ENCODE measurements around the gene PHACTR3.

The PHACTR3 gene

GRCh38 chr20:59644371-59644939, 40.1 kb downstream of the PHACTR3 start:
- no peak for DNase-seq (ENCODE audit: low read depth)
- TF ChIP-seq CTCF (IDR thresholded peaks at IDR 0.05; ENCODE audit: insufficient read depth, low read depth, low read length, missing control alignments), result no peak
- H3K4me3 ChIP-seq (ENCODE audit: low read depth, low read length), result no peak overlapping the region

DNA sequence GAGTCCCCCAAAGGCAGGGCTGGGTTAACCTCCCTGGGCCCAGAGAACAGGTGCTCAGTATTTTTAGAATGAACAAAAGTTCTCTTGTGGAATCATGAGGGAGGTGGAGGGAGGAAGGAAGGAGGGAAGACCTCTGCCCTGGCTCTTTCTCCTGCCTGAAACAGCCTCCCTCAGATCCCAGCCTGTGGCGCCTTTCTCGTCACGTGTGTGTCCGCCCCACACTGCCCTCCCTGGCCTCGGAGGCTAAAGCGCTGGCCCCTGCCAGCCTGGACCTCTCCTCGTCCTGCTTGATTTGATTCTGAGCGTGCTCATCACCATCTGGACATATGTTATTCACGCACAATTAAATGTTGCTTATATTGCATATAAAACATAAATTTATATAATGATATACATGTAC, 40.9 kb downstream of the PHACTR3 start:
- DNase-seq (ENCODE audit: low read depth), result no peak
- no peak overlapping the region for H3K4me3 ChIP-seq (ENCODE audit: low read depth, low read length)
- no peak for TF ChIP-seq CTCF (IDR thresholded peaks at IDR 0.05; ENCODE audit: insufficient read depth, low read depth, low read length, missing control alignments)

GRCh38 chr20:59645761-59646171, 41.4 kb downstream of the PHACTR3 start:
- TF ChIP-seq CTCF (IDR thresholded peaks at IDR 0.05; ENCODE audit: insufficient read depth, low read depth, low read length, missing control alignments), result no peak
- H3K4me3 ChIP-seq (ENCODE audit: low read depth, low read length), result no peak overlapping the region
- no peak for DNase-seq (ENCODE audit: low read depth)

DNA sequence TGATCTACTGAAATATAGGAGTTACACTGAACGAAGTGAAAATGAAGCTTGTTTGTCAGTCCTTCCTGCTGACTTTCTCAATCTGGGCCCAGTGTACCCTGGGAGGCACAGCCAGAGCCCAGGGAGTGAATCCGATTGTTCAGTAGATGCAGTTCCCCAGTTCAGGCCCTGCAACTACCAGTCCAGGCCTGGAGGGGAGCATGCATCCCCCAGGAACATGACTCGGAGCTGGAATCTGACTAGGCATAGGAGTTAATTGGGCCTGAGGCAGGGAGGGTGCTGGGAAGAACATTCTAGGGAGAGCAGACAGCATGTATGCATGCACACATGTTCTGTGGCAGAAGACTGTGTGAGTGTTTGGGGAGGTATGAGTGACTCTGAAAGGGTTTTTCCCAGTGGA, 42.1 kb downstream of the PHACTR3 start:
- TF ChIP-seq CTCF (IDR thresholded peaks at IDR 0.05; ENCODE audit: insufficient read depth, low read depth, low read length, missing control alignments), result no peak
- H3K4me3 ChIP-seq (ENCODE audit: low read depth, low read length), result no peak overlapping the region
- DNase-seq (ENCODE audit: low read depth), result no peak

DNA sequence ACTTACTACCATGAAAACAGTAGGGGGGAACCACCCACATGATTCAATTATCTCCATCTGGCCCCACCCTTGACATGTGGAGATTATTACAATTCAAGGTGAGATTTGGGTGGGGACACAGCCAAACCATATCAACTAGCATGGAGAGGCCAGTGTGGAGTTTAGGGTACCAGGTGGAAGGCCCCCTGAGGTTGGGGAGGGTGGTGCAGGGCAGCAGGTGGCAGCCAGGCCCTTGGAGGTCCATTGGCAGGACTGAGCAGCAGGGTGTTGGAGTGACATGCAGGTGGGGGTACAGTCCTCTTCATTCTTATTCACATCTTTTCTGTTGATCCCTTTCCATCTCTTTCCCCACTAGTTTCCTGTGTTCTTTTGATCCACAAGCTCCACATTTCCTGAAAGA, 42.9 kb downstream of the PHACTR3 start:
- no peak for TF ChIP-seq CTCF (IDR thresholded peaks at IDR 0.05; ENCODE audit: insufficient read depth, low read depth, low read length, missing control alignments)
- DNase-seq (ENCODE audit: low read depth), result no peak

GRCh38 chr20:59648466-59649070, 44.2 kb downstream of the PHACTR3 start:
- TF ChIP-seq CTCF (IDR thresholded peaks at IDR 0.05; ENCODE audit: insufficient read depth, low read depth, low read length, missing control alignments), result no peak
- no peak overlapping the region for H3K4me3 ChIP-seq (ENCODE audit: low read depth, low read length)

More for the DNA sequence above, 42.9 kb downstream of the PHACTR3 start:
- H3K4me3 ChIP-seq (ENCODE audit: low read depth, low read length), result no peak overlapping the region

DNA sequence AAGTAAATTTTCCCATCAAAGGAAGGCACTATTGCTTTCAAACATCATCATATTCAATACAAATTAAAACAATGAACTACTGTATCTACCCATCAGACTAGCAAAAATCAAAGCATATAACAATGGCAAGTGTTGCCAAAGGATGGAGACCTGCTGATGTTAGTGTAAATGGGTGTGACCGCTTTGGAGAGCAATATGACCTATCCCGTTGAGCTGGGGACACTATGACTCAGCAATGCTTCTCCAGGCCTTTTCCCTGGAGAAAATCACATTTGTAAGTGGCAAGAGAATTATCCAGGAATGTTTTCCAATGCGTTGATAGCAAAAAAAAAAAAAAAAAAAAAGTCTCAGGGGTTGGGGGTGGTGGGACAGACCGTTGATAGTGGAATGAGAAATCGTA, 46.1 kb downstream of the PHACTR3 start:
- no peak overlapping the region for H3K4me3 ChIP-seq (ENCODE audit: low read depth, low read length)
- no peak for TF ChIP-seq CTCF (IDR thresholded peaks at IDR 0.05; ENCODE audit: insufficient read depth, low read depth, low read length, missing control alignments)
- no peak for DNase-seq (ENCODE audit: low read depth)

More at GRCh38 chr20:59648466-59649070, 44.2 kb downstream of the PHACTR3 start:
- no peak for DNase-seq (ENCODE audit: low read depth)
